ENCODE results near the gene ATRIP.

Gene ATRIP

DNA sequence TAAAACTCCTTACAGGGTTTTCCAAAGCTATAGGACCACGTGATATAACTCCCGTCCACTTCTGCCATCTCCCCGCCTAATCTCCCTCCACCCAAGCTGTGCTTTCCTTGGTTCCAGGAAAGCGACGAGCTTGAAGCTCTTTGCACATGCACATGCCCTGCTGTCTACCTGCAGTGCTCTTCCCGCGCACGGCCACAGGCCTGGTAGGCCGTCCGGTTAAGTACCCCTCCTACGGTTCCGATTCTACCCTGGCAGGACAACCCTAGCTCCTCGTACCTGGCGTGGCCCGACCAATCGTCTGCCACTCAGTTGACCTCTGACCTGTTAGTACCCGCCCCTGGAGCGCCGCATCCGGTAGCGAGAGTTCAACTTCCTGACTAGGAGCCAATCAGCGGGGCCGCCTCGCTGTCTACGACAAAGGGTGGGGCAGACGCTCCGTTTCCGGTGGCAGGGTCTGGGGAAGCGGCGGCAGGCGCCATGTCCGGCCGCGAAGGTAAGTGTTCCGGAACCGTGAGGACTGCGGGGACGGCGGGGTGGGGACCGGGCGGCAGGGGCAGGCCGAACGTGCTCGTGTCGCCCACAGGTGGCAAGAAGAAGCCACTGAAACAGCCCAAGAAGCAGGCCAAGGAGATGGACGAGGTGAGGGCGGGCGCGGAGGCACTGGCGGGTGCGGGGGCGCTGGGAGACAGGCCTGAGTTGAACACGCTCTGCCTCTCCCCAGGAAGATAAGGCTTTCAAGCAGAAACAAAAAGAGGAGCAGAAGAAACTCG, 6.5 kb upstream of the ATRIP start, which contains the start of the genes CCDC51 and TMA7 (continued):
- TF ChIP-seq, protein P1, sequence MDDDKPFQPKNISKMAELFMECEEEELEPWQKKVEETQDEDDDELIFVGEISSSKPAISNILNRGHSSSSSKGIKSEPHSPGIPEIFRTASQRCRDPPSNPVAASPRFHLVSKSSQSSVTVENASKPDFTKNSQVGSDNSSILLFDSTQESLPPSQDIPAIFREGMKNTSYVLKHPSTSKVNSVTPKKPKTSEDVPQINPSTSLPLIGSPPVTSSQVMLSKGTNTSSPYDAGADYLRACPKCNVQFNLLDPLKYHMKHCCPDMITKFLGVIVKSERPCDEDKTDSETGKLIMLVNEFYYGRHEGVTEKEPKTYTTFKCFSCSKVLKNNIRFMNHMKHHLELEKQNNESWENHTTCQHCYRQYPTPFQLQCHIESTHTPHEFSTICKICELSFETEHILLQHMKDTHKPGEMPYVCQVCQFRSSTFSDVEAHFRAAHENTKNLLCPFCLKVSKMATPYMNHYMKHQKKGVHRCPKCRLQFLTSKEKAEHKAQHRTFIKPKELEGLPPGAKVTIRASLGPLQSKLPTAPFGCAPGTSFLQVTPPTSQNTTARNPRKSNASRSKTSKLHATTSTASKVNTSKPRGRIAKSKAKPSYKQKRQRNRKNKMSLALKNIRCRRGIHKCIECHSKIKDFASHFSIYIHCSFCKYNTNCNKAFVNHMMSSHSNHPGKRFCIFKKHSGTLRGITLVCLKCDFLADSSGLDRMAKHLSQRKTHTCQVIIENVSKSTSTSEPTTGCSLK (tag by site-specific recombination; IDR thresholded peaks at IDR 0.05), result no peak
- no peak; the same call in 1 of the 2 replicates for TF ChIP-seq ZNF501 (tag by site-specific recombination; IDR thresholded peaks at IDR 0.05)
- TF ChIP-seq SP2 (tag by site-specific recombination; IDR thresholded peaks at IDR 0.05), result peak; percentile 99
- no peak for TF ChIP-seq ZNF571 (tag by site-specific recombination; IDR thresholded peaks at IDR 0.05)
- TF ChIP-seq ZBTB1 (tag by site-specific recombination; IDR thresholded peaks at IDR 0.05), result no peak
- TF ChIP-seq SCRT1 (tag by site-specific recombination; IDR thresholded peaks at IDR 0.05; ENCODE audit: borderline replicate concordance), result no peak
- no peak for TF ChIP-seq FEZF1 (tag by site-specific recombination; IDR thresholded peaks at IDR 0.05)
- TF ChIP-seq ZNF747 (tag by site-specific recombination; IDR thresholded peaks at IDR 0.05), result no peak
- TF ChIP-seq, protein P2, sequence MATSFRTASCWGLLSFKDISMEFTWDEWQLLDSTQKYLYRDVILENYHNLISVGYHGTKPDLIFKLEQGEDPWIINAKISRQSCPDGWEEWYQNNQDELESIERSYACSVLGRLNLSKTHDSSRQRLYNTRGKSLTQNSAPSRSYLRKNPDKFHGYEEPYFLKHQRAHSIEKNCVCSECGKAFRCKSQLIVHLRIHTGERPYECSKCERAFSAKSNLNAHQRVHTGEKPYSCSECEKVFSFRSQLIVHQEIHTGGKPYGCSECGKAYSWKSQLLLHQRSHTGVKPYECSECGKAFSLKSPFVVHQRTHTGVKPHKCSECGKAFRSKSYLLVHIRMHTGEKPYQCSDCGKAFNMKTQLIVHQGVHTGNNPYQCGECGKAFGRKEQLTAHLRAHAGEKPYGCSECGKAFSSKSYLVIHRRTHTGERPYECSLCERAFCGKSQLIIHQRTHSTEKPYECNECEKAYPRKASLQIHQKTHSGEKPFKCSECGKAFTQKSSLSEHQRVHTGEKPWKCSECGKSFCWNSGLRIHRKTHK (tag by site-specific recombination; IDR thresholded peaks at IDR 0.05), result no peak
- no peak for TF ChIP-seq ZNF391 (tag by site-specific recombination; IDR thresholded peaks at IDR 0.05; ENCODE audit: borderline replicate concordance, low read depth)
- no peak for TF ChIP-seq ZNF654 (tag by site-specific recombination; IDR thresholded peaks at IDR 0.05; ENCODE audit: low read depth)
- TF ChIP-seq, protein P3, sequence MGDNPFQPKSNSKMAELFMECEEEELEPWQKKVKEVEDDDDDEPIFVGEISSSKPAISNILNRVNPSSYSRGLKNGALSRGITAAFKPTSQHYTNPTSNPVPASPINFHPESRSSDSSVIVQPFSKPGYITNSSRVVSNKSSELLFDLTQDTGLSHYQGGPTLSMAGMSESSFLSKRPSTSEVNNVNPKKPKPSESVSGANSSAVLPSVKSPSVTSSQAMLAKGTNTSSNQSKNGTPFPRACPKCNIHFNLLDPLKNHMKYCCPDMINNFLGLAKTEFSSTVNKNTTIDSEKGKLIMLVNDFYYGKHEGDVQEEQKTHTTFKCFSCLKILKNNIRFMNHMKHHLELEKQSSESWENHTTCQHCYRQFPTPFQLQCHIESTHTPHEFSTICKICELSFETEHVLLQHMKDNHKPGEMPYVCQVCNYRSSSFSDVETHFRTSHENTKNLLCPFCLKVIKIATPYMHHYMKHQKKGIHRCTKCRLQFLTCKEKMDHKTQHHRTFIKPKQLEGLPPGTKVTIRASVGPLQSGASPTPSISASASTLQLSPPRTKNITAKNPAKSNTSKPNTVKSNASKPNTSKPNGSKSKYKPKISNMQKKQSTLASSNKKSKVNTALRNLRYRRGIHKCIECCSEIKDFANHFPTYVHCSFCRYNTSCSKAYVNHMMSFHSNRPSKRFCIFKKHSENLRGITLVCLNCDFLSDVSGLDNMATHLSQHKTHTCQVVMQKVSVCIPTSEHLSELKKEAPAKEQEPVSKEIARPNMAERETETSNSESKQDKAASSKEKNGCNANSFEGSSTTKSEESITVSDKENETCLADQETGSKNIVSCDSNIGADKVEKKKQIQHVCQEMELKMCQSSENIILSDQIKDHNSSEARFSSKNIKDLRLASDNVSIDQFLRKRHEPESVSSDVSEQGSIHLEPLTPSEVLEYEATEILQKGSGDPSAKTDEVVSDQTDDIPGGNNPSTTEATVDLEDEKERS (tag by site-specific recombination; IDR thresholded peaks at IDR 0.05), result no peak
- peak; percentile 43; the same call in 1 of the 2 replicates for TF ChIP-seq ZNF2 (tag by site-specific recombination; IDR thresholded peaks at IDR 0.05)
- no peak for TF ChIP-seq ZNF350 (tag by site-specific recombination; IDR thresholded peaks at IDR 0.05)
- no peak for TF ChIP-seq ZNF610 (tag by site-specific recombination; IDR thresholded peaks at IDR 0.05; ENCODE audit: borderline replicate concordance)
- TF ChIP-seq GLIS1 (tag by site-specific recombination; IDR thresholded peaks at IDR 0.05), result peak; percentile 36
- TF ChIP-seq, protein P4, sequence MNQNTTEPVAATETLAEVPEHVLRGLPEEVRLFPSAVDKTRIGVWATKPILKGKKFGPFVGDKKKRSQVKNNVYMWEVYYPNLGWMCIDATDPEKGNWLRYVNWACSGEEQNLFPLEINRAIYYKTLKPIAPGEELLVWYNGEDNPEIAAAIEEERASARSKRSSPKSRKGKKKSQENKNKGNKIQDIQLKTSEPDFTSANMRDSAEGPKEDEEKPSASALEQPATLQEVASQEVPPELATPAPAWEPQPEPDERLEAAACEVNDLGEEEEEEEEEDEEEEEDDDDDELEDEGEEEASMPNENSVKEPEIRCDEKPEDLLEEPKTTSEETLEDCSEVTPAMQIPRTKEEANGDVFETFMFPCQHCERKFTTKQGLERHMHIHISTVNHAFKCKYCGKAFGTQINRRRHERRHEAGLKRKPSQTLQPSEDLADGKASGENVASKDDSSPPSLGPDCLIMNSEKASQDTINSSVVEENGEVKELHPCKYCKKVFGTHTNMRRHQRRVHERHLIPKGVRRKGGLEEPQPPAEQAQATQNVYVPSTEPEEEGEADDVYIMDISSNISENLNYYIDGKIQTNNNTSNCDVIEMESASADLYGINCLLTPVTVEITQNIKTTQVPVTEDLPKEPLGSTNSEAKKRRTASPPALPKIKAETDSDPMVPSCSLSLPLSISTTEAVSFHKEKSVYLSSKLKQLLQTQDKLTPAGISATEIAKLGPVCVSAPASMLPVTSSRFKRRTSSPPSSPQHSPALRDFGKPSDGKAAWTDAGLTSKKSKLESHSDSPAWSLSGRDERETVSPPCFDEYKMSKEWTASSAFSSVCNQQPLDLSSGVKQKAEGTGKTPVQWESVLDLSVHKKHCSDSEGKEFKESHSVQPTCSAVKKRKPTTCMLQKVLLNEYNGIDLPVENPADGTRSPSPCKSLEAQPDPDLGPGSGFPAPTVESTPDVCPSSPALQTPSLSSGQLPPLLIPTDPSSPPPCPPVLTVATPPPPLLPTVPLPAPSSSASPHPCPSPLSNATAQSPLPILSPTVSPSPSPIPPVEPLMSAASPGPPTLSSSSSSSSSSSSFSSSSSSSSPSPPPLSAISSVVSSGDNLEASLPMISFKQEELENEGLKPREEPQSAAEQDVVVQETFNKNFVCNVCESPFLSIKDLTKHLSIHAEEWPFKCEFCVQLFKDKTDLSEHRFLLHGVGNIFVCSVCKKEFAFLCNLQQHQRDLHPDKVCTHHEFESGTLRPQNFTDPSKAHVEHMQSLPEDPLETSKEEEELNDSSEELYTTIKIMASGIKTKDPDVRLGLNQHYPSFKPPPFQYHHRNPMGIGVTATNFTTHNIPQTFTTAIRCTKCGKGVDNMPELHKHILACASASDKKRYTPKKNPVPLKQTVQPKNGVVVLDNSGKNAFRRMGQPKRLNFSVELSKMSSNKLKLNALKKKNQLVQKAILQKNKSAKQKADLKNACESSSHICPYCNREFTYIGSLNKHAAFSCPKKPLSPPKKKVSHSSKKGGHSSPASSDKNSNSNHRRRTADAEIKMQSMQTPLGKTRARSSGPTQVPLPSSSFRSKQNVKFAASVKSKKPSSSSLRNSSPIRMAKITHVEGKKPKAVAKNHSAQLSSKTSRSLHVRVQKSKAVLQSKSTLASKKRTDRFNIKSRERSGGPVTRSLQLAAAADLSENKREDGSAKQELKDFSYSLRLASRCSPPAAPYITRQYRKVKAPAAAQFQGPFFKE (tag by site-specific recombination; IDR thresholded peaks at IDR 0.05; ENCODE audit: borderline replicate concordance), result no peak
- no peak for TF ChIP-seq ZNF133 (tag by site-specific recombination; IDR thresholded peaks at IDR 0.05)
- TF ChIP-seq ZNF585B (tag by site-specific recombination; IDR thresholded peaks at IDR 0.05), result no peak
- TF ChIP-seq ZBTB8A (tag by site-specific recombination; IDR thresholded peaks at IDR 0.05), result no peak
- no peak for TF ChIP-seq MEIS1 (CRISPR knock-in tag; IDR thresholded peaks at IDR 0.05; ENCODE audit: borderline replicate concordance)
- TF ChIP-seq TCF7L2 (IDR thresholded peaks at IDR 0.05; ENCODE audit: borderline replicate concordance, low read depth, low read length), result no peak
- TF ChIP-seq ZNF777 (tag by site-specific recombination; IDR thresholded peaks at IDR 0.05; ENCODE audit: borderline replicate concordance), result no peak
- no peak for TF ChIP-seq MZF1 (tag by site-specific recombination; IDR thresholded peaks at IDR 0.05; ENCODE audit: borderline replicate concordance)
- TF ChIP-seq ZNF549 (tag by site-specific recombination; IDR thresholded peaks at IDR 0.05), result no peak
- TF ChIP-seq ZNF529 (tag by site-specific recombination; IDR thresholded peaks at IDR 0.05; ENCODE audit: insufficient replicate concordance), result no peak
- TF ChIP-seq SETDB1 (IDR thresholded peaks at IDR 0.05; ENCODE audit: insufficient read length, low read length), result no peak
- TF ChIP-seq HOXD13 (CRISPR knock-in tag; IDR thresholded peaks at IDR 0.05; ENCODE audit: borderline replicate concordance), result no peak
